Measurements from ENCODE around the gene SIL1. TPM values are rescaled to one million over a fixed set of nuclear protein-coding genes. Genes with fewer than 3 reads are reported as not detected.

The SIL1 gene
- total and polyA plus RNA-seq, 2 of the 8 experiments (the other 6 are each of a cell fraction or from before 2014, with no cell fraction given), result 8.3 to 12.8 TPM

DNA sequence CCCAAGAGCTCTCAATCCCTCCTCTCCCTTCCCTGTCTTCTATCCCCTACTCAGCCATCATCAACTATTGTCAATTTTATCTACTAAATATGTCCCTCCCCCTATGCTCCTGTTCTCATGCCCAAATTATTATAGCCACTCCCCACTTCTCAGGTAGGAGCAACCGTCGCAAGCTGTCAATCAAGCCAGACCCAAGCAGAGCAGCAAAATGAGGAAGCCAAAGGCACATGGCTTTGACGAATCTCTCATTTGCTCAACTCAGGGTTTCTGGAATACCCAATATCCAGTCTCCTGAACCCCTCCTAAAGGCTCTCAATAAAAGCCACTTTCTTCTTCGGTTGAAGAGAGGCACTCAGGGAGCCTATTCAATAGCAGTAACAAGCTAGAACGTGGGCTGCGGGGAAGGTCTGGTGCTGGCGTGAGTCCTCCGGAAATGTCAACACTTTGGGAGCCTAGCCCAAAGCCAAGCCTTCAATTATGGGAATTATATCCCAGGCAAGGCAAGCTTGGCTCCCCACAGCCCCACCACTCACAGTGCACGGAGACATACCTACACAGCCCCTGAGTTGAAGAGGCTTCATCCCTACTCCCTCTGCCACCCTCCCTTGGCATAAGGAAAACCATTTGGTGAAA, 47.7 kb downstream of the SIL1 start:
- Histone ChIP-seq H3K36me3 (ENCODE audit: control insufficient read depth in 2 of 4, insufficient read depth in 4 of 4, low read length in 3 of 4) (no peaks in the 10 kb centered on the region), H4K91ac (replicated peaks; ENCODE audit: insufficient read length, low read length) (no peak overlapping the region), H2AK5ac (ENCODE audit: low read depth, low read length) (no peak overlapping the region), H4K20me1 (replicated peaks in 1 of 2; ENCODE audit: control insufficient read depth in 1 of 2, insufficient read depth in 2 of 2, low read length in 2 of 2) (no peaks in the 10 kb centered on the region), H3K4ac (replicated peaks; ENCODE audit: insufficient read length, low read depth, low read length) (no peak overlapping the region), H3K27me3 (replicated peaks in 1 of 4; ENCODE audit: control insufficient read depth in 3 of 4, extremely low read depth in 1 of 4, insufficient read depth in 3 of 4, low read length in 3 of 4) (no peaks in the 10 kb centered on the region), H2BK120ac (replicated peaks; ENCODE audit: low read depth, low read length) (no peak overlapping the region), H3K14ac (ENCODE audit: insufficient read length) (no peak overlapping the region), H4K5ac (ENCODE audit: insufficient read length, low read depth, low read length) (no peak overlapping the region), H3K79me1 (ENCODE audit: low read depth, low read length) (no peaks in the 10 kb centered on the region), H2BK12ac (ENCODE audit: low read depth, low read length) (no peak overlapping the region), H3K9ac (replicated peaks in 1 of 4; ENCODE audit: extremely low read depth in 1 of 4, low read depth in 3 of 4, low read length in 3 of 4) (no peak overlapping the region), H3K23me2 (ENCODE audit: low read depth, low read length) (no peaks in the 10 kb centered on the region), H3K79me2 (ENCODE audit: control insufficient read depth in 1 of 2, insufficient read depth in 2 of 2, low read length in 2 of 2) (no peaks in the 10 kb centered on the region), H2BK20ac (ENCODE audit: low read length) (no peak overlapping the region), H3K4me3 (ENCODE audit: extremely low read depth in 1 of 4, insufficient read depth in 2 of 4, low read depth in 3 of 4, low read length in 4 of 4) (no peak overlapping the region), H3K23ac (ENCODE audit: insufficient read length) (no peak overlapping the region), H3K4me2 (ENCODE audit: insufficient read depth in 1 of 2, low read depth in 2 of 2, low read length in 2 of 2) (no peak overlapping the region), H2AFZ (ENCODE audit: low read length) (no peak overlapping the region), H3K9me3 (ENCODE audit: insufficient read depth in 2 of 2, low read depth in 1 of 2, low read length in 1 of 2) (no peaks in the 10 kb centered on the region), H2BK15ac (ENCODE audit: low read length) (0 out of 2 replicates have a peak overlapping the region, but pooled peaks have one; percentile 10), H4K8ac (ENCODE audit: extremely low read depth, insufficient read depth, low read length) (no peak overlapping the region), H3K4me1 (replicated peaks in 1 of 4; ENCODE audit: control insufficient read depth in 3 of 4, insufficient read depth in 4 of 4, low read length in 3 of 4) (peaks cover 0 to 4% (median 0%) of the 10 kb centered on the region in 4 experiments; a peak in 1 of 7 replicates), H2BK5ac (ENCODE audit: low read depth, low read length) (no peak overlapping the region), H3K56ac (replicated peaks; ENCODE audit: insufficient read length, low read depth, low read length) (no peak overlapping the region), H3K27ac (ENCODE audit: low read depth, low read length) (no peak overlapping the region), H3K18ac (ENCODE audit: extremely low read depth, low read length) (no peak overlapping the region)
- ChIA-PET CTCF (ENCODE audit: partially characterized antibody) (interaction anchor here (0.8 to 4.0 kb wide), 2 partner anchors 12 to 35 kb away, joined by 3 to 11 read pairs; no protein-coding TSS in a partner anchor), POLR2A (ENCODE audit: partially characterized antibody) (no interaction called here)
- WGBS, 2 experiments (ENCODE audit: extremely low coverage in 1 of 2, insufficient coverage in 1 of 2, insufficient read length in 1 of 2, insufficient replicate concordance in 2 of 2, low coverage in 1 of 2, low lambda C conversion rate in 2 of 2, missing lambda C conversion rate in 1 of 2), result 92% methylated on average over 9 of the region's 9 CpGs; no CpG with 5 or more reads in 1 of the 2 experiments
- DNase-seq (ENCODE audit: low read depth in 1 of 2, low spot score in 2 of 2) (no peak), FAIRE-seq (no peak)
- no peak for TF ChIP-seq KDM4A (IDR thresholded peaks at IDR 0.05; ENCODE audit: low read depth, low read length, severe bottlenecking)
- no peak for TF ChIP-seq CBX5 (IDR thresholded peaks at IDR 0.05; ENCODE audit: low read depth, low read length)
- no peak for TF ChIP-seq MAFK (IDR thresholded peaks at IDR 0.05; ENCODE audit: low read depth, low read length)
- TF ChIP-seq TAF1 (IDR thresholded peaks at IDR 0.05; ENCODE audit: low read depth, low read length), result no peak
- no peak for TF ChIP-seq SIN3A (conservative IDR thresholded peaks at IDR 0.05 in 1 of 2, IDR thresholded peaks at IDR 0.05 in 1 of 2; ENCODE audit: low read depth in 1 of 2, low read length in 2 of 2)
- no peak for TF ChIP-seq TCF12 (IDR thresholded peaks at IDR 0.05; ENCODE audit: low read depth, low read length)
- TF ChIP-seq, protein P1, sequence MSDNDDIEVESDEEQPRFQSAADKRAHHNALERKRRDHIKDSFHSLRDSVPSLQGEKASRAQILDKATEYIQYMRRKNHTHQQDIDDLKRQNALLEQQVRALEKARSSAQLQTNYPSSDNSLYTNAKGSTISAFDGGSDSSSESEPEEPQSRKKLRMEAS (IDR thresholded peaks at IDR 0.05), result no peak
- TF ChIP-seq, protein P2, sequence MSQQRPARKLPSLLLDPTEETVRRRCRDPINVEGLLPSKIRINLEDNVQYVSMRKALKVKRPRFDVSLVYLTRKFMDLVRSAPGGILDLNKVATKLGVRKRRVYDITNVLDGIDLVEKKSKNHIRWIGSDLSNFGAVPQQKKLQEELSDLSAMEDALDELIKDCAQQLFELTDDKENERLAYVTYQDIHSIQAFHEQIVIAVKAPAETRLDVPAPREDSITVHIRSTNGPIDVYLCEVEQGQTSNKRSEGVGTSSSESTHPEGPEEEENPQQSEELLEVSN (IDR thresholded peaks at IDR 0.05), result no peak
- no peak for TF ChIP-seq SRF (IDR thresholded peaks at IDR 0.05; ENCODE audit: low read depth, low read length)
- no peak for TF ChIP-seq BCL11A (IDR thresholded peaks at IDR 0.05; ENCODE audit: low read depth in 2 of 2, low read length in 2 of 2)
- no peak for TF ChIP-seq EGR1 (IDR thresholded peaks at IDR 0.05; ENCODE audit: borderline replicate concordance, low read depth, low read length)
- TF ChIP-seq TEAD4 (IDR thresholded peaks at IDR 0.05; ENCODE audit: low read depth, low read length), result no peak
- no peak for TF ChIP-seq SUZ12 (IDR thresholded peaks at IDR 0.05; ENCODE audit: low read length)
